BLaER1 treated with 17β-estradiol and CSF1 and Interleukin-3, amounts not matched to agents 10 nM and 100 nM (cell line): ENCODE data around the gene JAZF1.
A peak's percentile ranks its signal among the peaks of the same experiment; 100 is the strongest.

Experiments used
- H3K27ac ChIP-seq, 11 experiments: shearing (Covaris generic); formaldehyde crosslinking; 2 replicates each; pipeline ENCODE4 v1.8.1; 2022
- H3K27me3 ChIP-seq, 11 experiments: shearing (Covaris generic); formaldehyde crosslinking; 2 replicates each; pipeline ENCODE4 v1.8.1; 2022
- H3K36me3 ChIP-seq, 11 experiments: shearing (Covaris generic); formaldehyde crosslinking; 2 replicates each; pipeline ENCODE4 v1.8.1; 2022
- H3K4me1 ChIP-seq, 10 experiments: shearing (Covaris generic); formaldehyde crosslinking; 2 replicates each; pipeline ENCODE4 v1.8.1; 2022
- H3K4me2 ChIP-seq, 11 experiments: shearing (Covaris generic); formaldehyde crosslinking; 2 replicates each; pipeline ENCODE4 v1.8.1; 2022
- H3K4me3 ChIP-seq, 10 experiments: shearing (Covaris generic); formaldehyde crosslinking; 2 replicates each; pipeline ENCODE4 v1.8.1; 2022
- H3K9ac ChIP-seq, 11 experiments: shearing (Covaris generic); formaldehyde crosslinking; 2 replicates each; pipeline ENCODE4 v1.8.1; 2022
- H3K9me3 ChIP-seq, 11 experiments: shearing (Covaris generic); formaldehyde crosslinking; replicated peaks in 1 of 11; 2 replicates each; pipeline ENCODE4 v1.8.1; 2022
- H4K20me1 ChIP-seq, 11 experiments: shearing (Covaris generic); formaldehyde crosslinking; 2 replicates each; pipeline ENCODE4 v1.8.1; 2022
- Cebpa-rat ChIP-seq, 11 experiments: shearing (Covaris generic); IDR thresholded peaks; 2 replicates each; pipeline ENCODE4 v1.8.1; 2022

The JAZF1 gene

DNA sequence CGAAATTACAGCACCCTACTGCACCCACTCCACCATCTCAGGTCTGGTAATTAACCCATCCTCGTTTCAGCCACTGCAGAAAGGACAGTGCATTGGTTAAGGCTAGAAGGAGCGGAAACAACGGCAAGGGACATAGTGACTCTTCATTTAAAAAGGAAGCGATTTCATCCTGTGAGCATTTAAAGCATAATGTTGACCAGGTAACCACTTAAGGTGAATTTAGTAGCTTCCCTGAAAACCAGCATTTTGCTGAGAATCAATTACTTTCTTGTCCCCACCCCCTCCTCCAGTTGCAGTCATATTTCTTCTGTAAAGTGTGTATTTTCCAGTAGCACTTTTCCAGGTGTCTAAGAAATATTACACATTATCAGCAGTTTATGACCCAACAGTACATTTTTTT lies 821 bp upstream of the JAZF1 start:
- H3K9me3 ChIP-seq = no peaks in the 10 kb centered on the region
- TF ChIP-seq Cebpa-rat (IDR thresholded peaks at IDR 0.05) = no peak
- no peaks in the 10 kb centered on the region for H3K27me3 ChIP-seq
- H3K36me3 ChIP-seq = no peaks in the 10 kb centered on the region
- peaks cover 0 to 24% (median 7%) of the 10 kb centered on the region in 11 experiments; a peak in 12 of 22 replicates for H4K20me1 ChIP-seq
- H3K9ac ChIP-seq = peak overlapping the region in 5 of 11 experiments; percentile 47 to 85 (median 71); a peak in 4 of 22 replicates
- H3K4me3 ChIP-seq = peak overlapping the region in 3 of 10 experiments; percentile 71 to 81 (median 78); a peak in 4 of 20 replicates
- peak overlapping the region; percentile 52 to 88 (median 80); a peak in 17 of 22 replicates for H3K4me2 ChIP-seq
- peaks cover 32 to 80% (median 53%) of the 10 kb centered on the region in 10 experiments for H3K4me1 ChIP-seq
- no peak overlapping the region; a peak in 1 of 22 replicates for H3K27ac ChIP-seq

DNA sequence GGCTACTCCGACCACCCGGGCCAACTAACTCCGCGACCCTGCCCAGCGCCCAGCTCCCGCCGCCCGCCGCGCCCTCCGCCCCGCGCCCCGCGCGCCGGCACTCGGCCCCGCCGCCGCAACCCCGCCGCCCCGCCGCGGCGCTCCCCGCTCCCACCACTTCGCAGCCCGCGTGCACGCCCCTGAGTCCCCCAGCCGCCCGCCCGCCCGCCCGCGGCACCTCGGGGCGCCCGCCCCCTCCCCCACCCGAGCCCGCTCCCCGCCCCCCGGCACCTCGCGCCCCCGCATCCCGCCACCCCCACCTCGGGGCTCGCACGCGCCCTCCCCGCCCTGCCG lies 598 bp downstream of the JAZF1 start:
- H3K27ac ChIP-seq = peak overlapping the region in 10 of 11 experiments; percentile 59 to 85 (median 76); a peak in 18 of 22 replicates

DNA sequence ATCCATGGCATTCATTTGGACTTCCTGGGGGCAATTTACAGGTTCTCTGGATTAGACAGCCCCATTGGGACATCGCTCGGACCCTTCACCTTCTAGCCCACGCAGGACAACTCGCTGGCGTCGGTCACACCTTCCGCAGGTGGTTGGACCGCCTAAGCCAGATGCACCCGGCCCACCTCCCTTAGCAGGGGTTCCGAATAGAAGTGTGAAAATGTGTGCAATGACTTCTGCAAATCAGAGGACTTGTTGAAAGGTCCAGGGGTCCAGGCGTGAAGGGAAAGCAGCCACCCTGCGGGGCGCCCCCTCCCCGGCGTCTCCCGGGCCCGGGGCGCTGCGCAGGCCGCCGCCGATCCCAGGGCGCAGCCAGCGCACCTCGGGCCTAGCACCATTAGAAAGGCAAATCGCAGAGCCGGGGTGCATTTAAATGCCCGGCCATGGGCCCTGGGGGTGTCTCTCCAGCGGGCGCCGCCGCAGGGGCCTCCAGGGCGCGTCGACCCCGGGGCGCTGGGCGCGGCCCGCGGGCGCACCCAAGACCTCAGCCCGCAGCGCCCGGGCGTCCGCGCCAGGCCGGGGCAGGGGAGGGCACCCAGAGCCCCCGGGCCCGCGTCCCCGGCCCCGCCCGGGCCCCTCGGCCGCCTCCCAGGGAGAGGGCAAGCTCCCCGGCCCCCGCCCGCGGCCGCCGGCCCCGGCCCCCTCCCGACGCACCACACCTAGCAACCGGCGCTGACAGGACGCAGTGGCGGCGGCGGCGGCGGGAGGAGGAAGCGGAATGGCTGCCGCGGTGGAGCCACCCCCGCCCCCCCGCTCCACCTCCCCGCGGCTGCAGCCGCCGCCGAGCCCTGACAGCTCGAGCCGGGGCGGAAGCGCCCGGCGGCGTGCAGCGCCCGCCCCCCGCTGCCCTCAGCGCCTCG lies 1.2 kb downstream of the JAZF1 start:
- peak overlapping the region; percentile 89 to 99 (median 98) for H3K4me2 ChIP-seq
- peak overlapping the region; percentile 69 to 88 (median 78) for H3K4me3 ChIP-seq
- TF ChIP-seq Cebpa-rat (IDR thresholded peaks at IDR 0.05) = no peak
- 0 out of 22 replicates have a peak, but pooled peaks cover 0 to 5% (median 0%) of the 10 kb centered on the region in 11 experiments for H3K36me3 ChIP-seq
- H3K9me3 ChIP-seq = no peaks in the 10 kb centered on the region
- peaks cover 32 to 80% (median 48%) of the 10 kb centered on the region in 10 experiments for H3K4me1 ChIP-seq
- no peaks in the 10 kb centered on the region for H3K27me3 ChIP-seq
- H3K27ac ChIP-seq = peak overlapping the region; percentile 65 to 85 (median 75)
- peak overlapping the region; percentile 73 to 88 (median 84) for H3K9ac ChIP-seq
- H4K20me1 ChIP-seq = peaks cover 0 to 45% (median 13%) of the 10 kb centered on the region in 11 experiments; a peak in 14 of 22 replicates

More for the DNA sequence above, 598 bp downstream of the JAZF1 start:
- H3K4me1 ChIP-seq = peaks cover 32 to 84% (median 51%) of the 10 kb centered on the region in 10 experiments
- peak overlapping the region; percentile 69 to 88 (median 78) for H3K4me3 ChIP-seq
- H3K9ac ChIP-seq = peak overlapping the region; percentile 73 to 88 (median 84); a peak in 20 of 22 replicates
- no peaks in the 10 kb centered on the region for H3K9me3 ChIP-seq
- no peaks in the 10 kb centered on the region for H3K27me3 ChIP-seq
- TF ChIP-seq Cebpa-rat (IDR thresholded peaks at IDR 0.05) = no peak
- H4K20me1 ChIP-seq = peaks cover 0 to 38% (median 11%) of the 10 kb centered on the region in 11 experiments; a peak in 14 of 22 replicates
- H3K36me3 ChIP-seq = 0 out of 22 replicates have a peak, but pooled peaks cover 0 to 4% (median 0%) of the 10 kb centered on the region in 11 experiments
- H3K4me2 ChIP-seq = no peak overlapping the region; a peak in 1 of 22 replicates

GRCh38 chr7:28178599-28178998 lies 2.0 kb downstream of the JAZF1 start:
- no peak for TF ChIP-seq Cebpa-rat (IDR thresholded peaks at IDR 0.05)
- Histone ChIP-seq H3K4me1 (peaks cover 27 to 74% (median 44%) of the 10 kb centered on the region in 10 experiments), H3K4me2 (peak overlapping the region; percentile 89 to 99 (median 98)), H3K36me3 (peaks cover 0 to 5% (median 0%) of the 10 kb centered on the region in 11 experiments; a peak in 1 of 22 replicates), H3K27ac (peak overlapping the region in 3 of 11 experiments; percentile 76 to 85 (median 84); a peak in 5 of 22 replicates), H3K9ac (peak overlapping the region; percentile 73 to 88 (median 84); a peak in 16 of 22 replicates), H3K9me3 (no peaks in the 10 kb centered on the region), H4K20me1 (peaks cover 0 to 48% (median 13%) of the 10 kb centered on the region in 11 experiments; a peak in 14 of 22 replicates), H3K27me3 (no peaks in the 10 kb centered on the region), H3K4me3 (peak overlapping the region; percentile 69 to 88 (median 78); a peak in 19 of 20 replicates)

DNA sequence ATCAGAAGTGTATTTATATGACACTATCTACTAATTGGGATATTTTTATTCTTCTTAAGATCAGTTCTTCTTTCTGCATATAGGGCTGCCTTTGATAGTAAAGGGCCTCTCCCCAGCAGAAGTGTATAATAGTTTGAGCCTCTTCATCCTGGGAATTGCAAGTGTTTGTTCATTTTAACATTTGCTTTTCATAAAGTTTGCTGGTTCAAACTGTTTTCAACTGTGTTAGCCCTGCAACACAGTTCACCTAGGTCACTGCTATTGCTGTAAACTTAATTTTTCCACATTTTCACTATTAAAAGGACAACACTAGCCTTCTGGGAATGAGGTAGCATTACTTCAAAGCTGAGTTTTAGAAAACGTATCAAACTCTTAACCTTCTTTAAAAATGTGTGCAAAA lies 2.8 kb downstream of the JAZF1 start:
- no peak overlapping the region for H3K9ac ChIP-seq
- TF ChIP-seq Cebpa-rat (IDR thresholded peaks at IDR 0.05) = no peak

GRCh38 chr7:28176645-28177044 lies 4.0 kb downstream of the JAZF1 start:
- Histone ChIP-seq H3K4me2 (peak overlapping the region in 4 of 11 experiments; percentile 12 to 99 (median 64); a peak in 7 of 22 replicates), H3K36me3 (peaks cover 0 to 5% (median 0%) of the 10 kb centered on the region in 11 experiments; a peak in 1 of 22 replicates), H3K9ac (no peak overlapping the region), H3K4me3 (no peak overlapping the region), H3K27me3 (no peaks in the 10 kb centered on the region), H3K9me3 (no peaks in the 10 kb centered on the region), H4K20me1 (peaks cover 2 to 59% (median 14%) of the 10 kb centered on the region in 11 experiments; a peak in 16 of 22 replicates), H3K27ac (no peak overlapping the region), H3K4me1 (peaks cover 20 to 69% (median 38%) of the 10 kb centered on the region in 10 experiments)
- no peak for TF ChIP-seq Cebpa-rat (IDR thresholded peaks at IDR 0.05)

More for the DNA sequence above, 2.8 kb downstream of the JAZF1 start:
- Histone ChIP-seq H3K36me3 (peaks cover 0 to 5% (median 0%) of the 10 kb centered on the region in 11 experiments; a peak in 1 of 22 replicates), H3K4me3 (no peak overlapping the region; a peak in 1 of 20 replicates), H3K27ac (no peak overlapping the region), H3K4me1 (peaks cover 23 to 69% (median 38%) of the 10 kb centered on the region in 10 experiments), H4K20me1 (peaks cover 0 to 51% (median 13%) of the 10 kb centered on the region in 11 experiments; a peak in 16 of 22 replicates), H3K4me2 (peak overlapping the region in 5 of 11 experiments; percentile 4 to 99 (median 99); a peak in 7 of 22 replicates), H3K9me3 (no peaks in the 10 kb centered on the region), H3K27me3 (no peaks in the 10 kb centered on the region)

DNA sequence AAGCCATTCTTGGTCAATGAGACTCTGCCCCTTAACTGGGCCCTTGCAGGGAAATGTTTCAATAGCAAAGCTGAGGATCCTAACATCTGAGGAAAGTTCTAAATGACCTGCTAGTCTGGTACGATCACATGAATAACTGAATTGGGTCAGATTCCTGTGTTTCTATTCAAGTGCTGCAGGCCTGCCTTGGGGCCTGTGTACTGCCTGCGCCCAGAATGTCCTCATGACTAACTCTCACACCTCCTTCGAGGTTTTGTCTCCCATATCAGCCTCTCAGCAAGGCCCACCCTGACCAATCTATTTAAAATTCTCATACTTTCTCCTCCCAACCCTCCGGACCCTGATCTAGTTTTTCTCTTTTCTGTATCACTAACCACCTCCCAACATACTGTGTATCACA lies 4.4 kb downstream of the JAZF1 start:
- Histone ChIP-seq H3K27me3 (no peaks in the 10 kb centered on the region), H3K27ac (no peak overlapping the region), H4K20me1 (peaks cover 4 to 60% (median 14%) of the 10 kb centered on the region in 11 experiments; a peak in 17 of 22 replicates), H3K4me2 (peak overlapping the region in 3 of 11 experiments; percentile 3 to 20 (median 12); a peak in 4 of 22 replicates), H3K9ac (no peak overlapping the region), H3K4me1 (peaks cover 22 to 69% (median 40%) of the 10 kb centered on the region in 10 experiments), H3K9me3 (no peaks in the 10 kb centered on the region), H3K36me3 (peaks cover 0 to 5% (median 0%) of the 10 kb centered on the region in 11 experiments; a peak in 1 of 22 replicates), H3K4me3 (no peak overlapping the region)
- no peak for TF ChIP-seq Cebpa-rat (IDR thresholded peaks at IDR 0.05)

GRCh38 chr7:28174901-28175661 lies 5.5 kb downstream of the JAZF1 start:
- H3K9ac ChIP-seq = no peak overlapping the region
- peaks cover 0 to 6% (median 0%) of the 10 kb centered on the region in 11 experiments; a peak in 3 of 22 replicates for H3K36me3 ChIP-seq
- peaks cover 20 to 69% (median 39%) of the 10 kb centered on the region in 10 experiments for H3K4me1 ChIP-seq
- H3K4me2 ChIP-seq = peak overlapping the region in 1 of 11 experiments; percentile 10; a peak in 1 of 22 replicates
- no peaks in the 10 kb centered on the region for H3K9me3 ChIP-seq
- H3K27me3 ChIP-seq = no peaks in the 10 kb centered on the region
- peaks cover 4 to 67% (median 14%) of the 10 kb centered on the region in 11 experiments; a peak in 17 of 22 replicates for H4K20me1 ChIP-seq
- no peak for TF ChIP-seq Cebpa-rat (IDR thresholded peaks at IDR 0.05)
- no peak overlapping the region for H3K27ac ChIP-seq
- no peak overlapping the region for H3K4me3 ChIP-seq
